ENCODE data around the gene ZMYM1.

ZMYM1 gene

DNA sequence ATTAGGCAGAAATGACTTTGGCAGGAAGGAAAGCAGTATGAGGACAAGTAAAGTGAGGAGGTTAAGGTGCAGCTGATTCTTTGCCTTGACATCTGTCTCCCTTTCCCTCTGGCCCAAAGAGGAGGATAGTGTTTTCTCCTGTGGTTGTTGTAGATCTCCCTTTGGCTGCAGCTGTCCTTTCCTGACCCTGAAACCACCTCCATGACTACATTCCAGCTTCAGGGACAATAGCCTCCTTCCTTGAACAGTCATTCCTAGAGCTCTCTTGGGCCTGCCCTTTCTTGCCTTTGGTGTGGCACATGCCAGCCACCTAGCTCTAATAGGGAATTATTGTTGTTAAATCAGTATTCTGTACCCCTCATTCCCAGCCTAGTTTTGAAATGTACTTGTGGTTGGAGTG is 6.2 kb downstream of the ZMYM1 start:
- no peak for DNase-seq
- in situ Hi-C loops (cut with HindIII; ENCODE audit: low pct_ligation_motif_present, low sequenced_read_pairs), result no loop called here
- Histone ChIP-seq H3K36me3 (replicated peaks) (no peaks in the 10 kb centered on the region), H3K27me3 (replicated peaks) (no peaks in the 10 kb centered on the region), H3K27ac (no peak overlapping the region), H3K4me3 (ENCODE audit: low read depth, low read length) (no peak overlapping the region)
- TF ChIP-seq, protein P1, sequence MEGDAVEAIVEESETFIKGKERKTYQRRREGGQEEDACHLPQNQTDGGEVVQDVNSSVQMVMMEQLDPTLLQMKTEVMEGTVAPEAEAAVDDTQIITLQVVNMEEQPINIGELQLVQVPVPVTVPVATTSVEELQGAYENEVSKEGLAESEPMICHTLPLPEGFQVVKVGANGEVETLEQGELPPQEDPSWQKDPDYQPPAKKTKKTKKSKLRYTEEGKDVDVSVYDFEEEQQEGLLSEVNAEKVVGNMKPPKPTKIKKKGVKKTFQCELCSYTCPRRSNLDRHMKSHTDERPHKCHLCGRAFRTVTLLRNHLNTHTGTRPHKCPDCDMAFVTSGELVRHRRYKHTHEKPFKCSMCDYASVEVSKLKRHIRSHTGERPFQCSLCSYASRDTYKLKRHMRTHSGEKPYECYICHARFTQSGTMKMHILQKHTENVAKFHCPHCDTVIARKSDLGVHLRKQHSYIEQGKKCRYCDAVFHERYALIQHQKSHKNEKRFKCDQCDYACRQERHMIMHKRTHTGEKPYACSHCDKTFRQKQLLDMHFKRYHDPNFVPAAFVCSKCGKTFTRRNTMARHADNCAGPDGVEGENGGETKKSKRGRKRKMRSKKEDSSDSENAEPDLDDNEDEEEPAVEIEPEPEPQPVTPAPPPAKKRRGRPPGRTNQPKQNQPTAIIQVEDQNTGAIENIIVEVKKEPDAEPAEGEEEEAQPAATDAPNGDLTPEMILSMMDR (IDR thresholded peaks at IDR 0.05; ENCODE audit: low read depth, low read length, missing control alignments), result no peak

DNA sequence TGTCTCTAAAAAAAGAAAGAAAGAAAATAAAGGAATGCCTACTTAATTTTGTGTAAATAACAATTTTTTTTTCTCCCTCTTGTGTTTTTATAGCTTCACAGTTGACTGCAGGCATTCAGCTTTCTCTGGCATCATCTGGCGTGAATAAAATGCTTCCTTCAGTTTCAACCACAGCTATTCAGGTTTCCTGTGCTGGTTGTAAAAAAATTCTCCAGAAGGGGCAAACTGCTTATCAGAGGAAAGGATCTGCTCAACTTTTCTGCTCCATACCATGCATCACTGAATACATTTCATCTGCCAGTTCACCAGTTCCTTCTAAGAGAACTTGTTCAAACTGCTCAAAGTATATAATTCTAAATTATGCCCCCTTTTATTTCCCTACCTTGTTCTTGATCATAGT is 18.0 kb downstream of the ZMYM1 start:
- Histone ChIP-seq H3K27me3 (replicated peaks) (no peaks in the 10 kb centered on the region), H3K27ac (no peak overlapping the region), H3K36me3 (replicated peaks) (peaks cover 29% of the 10 kb centered on the region), H3K4me3 (ENCODE audit: low read depth, low read length) (no peak overlapping the region)
- TF ChIP-seq, protein P1 (IDR thresholded peaks at IDR 0.05; ENCODE audit: low read depth, low read length, missing control alignments), result no peak
- in situ Hi-C loops (cut with HindIII; ENCODE audit: low pct_ligation_motif_present, low sequenced_read_pairs), result no loop called here
- DNase-seq, result no peak

DNA sequence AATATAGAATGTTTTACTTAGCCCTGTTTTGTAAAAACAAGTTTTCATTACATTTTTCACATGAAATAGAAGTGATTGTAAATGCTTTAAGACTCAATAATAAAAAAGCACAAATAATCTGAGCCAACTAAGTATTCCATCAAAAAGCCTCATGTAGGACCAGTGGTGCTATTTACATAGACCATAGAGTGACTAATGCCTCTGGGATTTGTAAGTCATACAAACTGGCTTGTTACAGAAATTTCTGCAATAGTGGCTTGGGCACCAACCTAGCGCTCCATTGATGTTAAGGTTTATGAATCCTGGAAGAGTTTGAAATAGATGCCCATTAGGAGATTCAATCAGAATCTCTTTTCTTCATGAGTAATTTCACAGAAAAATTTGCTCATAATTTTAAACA is 31.9 kb downstream of the ZMYM1 start:
- TF ChIP-seq, protein P1 (IDR thresholded peaks at IDR 0.05; ENCODE audit: low read depth, low read length, missing control alignments), result no peak

DNA sequence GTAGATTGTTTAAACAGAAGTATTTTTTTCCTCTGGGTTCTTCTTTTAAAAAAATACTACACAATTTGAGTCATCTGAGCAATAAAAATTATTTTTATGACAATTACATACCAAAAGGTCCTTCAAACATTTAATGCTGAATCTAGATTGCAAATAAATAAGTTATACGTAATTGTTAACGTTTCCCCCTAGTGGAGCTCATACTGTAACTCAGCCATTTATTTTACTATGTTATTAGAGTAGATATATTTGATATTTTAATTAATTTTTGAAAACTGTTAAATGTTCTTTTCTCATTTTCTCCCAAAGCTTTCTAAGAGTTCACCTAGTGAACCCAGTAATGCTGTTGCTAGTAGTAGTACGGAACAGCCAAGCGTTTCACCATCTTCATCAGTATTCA is 33.5 kb downstream of the ZMYM1 start:
- DNase-seq, result no peak
- TF ChIP-seq, protein P1 (IDR thresholded peaks at IDR 0.05; ENCODE audit: low read depth, low read length, missing control alignments), result peak; percentile 19
- Histone ChIP-seq H3K36me3 (replicated peaks) (peaks cover 2% of the 10 kb centered on the region), H3K4me3 (ENCODE audit: low read depth, low read length) (no peak overlapping the region), H3K27me3 (replicated peaks) (no peaks in the 10 kb centered on the region), H3K27ac (no peak overlapping the region)
- in situ Hi-C loops (cut with HindIII; ENCODE audit: low pct_ligation_motif_present, low sequenced_read_pairs), result loop anchor here (25.0 kb wide), 1 partner anchor 125 kb away; the partner anchor contains the start of gene TMEM35B

More for the DNA sequence above, 31.9 kb downstream of the ZMYM1 start:
- Histone ChIP-seq H3K36me3 (replicated peaks) (peaks cover 2% of the 10 kb centered on the region), H3K27me3 (replicated peaks) (no peaks in the 10 kb centered on the region), H3K4me3 (ENCODE audit: low read depth, low read length) (no peak overlapping the region), H3K27ac (no peak overlapping the region)
- peak; percentile 51 for DNase-seq
- in situ Hi-C loops (cut with HindIII; ENCODE audit: low pct_ligation_motif_present, low sequenced_read_pairs), result loop anchor here (25.0 kb wide), 1 partner anchor 124 kb away; the partner anchor contains the start of gene TMEM35B

DNA sequence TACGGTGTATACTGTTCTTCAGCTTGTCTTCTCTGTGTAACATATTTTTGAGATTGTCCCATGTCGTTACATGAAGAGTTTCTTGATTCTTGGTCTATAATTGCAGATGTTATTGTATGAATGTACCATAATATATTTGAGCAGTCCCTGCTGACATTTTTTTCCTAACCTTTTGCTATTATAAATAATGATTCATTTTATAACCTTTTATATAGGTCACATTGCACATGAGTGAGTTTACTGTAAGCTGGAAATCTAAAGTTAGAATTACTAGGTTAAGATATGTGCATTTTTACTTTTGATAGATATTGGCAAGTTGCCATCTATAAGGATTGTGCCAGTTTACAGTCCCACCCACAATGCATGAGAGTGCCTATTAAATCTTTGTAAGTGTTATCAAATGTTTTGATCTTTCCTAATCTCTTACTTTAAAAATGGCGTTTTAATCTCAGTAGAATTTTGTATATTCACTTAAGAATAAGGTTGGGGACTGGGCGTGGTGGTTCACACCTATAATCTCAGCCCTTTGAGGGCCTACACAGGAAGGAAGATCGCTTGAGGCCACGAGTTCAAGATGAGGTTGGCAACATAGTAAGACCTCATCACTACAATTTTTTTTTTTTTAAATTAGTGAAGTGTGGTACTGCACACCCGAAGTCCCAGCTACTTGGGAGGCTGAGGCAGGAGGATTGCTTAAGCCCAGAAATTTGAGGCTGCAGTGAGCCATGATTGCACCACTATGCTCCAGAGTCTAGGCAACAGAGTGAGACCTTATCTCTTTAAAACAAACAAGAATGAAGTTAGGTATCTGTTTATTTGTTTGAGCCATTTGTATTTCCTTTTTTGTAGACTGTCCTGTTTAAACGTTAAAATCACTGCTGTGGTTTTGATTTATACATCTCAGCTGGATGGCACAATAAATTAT is 36.5 kb downstream of the ZMYM1 start:
- Histone ChIP-seq H3K36me3 (replicated peaks) (peaks cover 2% of the 10 kb centered on the region), H3K27me3 (replicated peaks) (no peaks in the 10 kb centered on the region), H3K4me3 (ENCODE audit: low read depth, low read length) (no peak overlapping the region), H3K27ac (peak overlapping the region; percentile 3)
- peak; percentile 1 for DNase-seq
- in situ Hi-C loops (cut with HindIII; ENCODE audit: low pct_ligation_motif_present, low sequenced_read_pairs), result loop anchor here (25.0 kb wide), 1 partner anchor 128 kb away; the partner anchor contains the start of gene TMEM35B
- TF ChIP-seq, protein P1 (IDR thresholded peaks at IDR 0.05; ENCODE audit: low read depth, low read length, missing control alignments), result no peak

Measured in brain microvascular endothelial cell (primary cell).